Stimulated activated CD4-positive, alpha-beta T cell treated with anti-CD3 and anti-CD28 coated beads, Interleukin-12 subunit alpha, Interleukin-12 subunit beta, amount 100 ng/mL, for 48 hours (primary cell): Measurements from ENCODE around the gene PYM1.

Experiments used
- DNase-seq, 3 donors: peaks; one replicate each; pipeline ENCODE4 v3.0.0-alpha.2; 2020; ENCODE audit warnings: low read depth in 2 of 3, low spot score in 1 of 3

Gene PYM1

DNA sequence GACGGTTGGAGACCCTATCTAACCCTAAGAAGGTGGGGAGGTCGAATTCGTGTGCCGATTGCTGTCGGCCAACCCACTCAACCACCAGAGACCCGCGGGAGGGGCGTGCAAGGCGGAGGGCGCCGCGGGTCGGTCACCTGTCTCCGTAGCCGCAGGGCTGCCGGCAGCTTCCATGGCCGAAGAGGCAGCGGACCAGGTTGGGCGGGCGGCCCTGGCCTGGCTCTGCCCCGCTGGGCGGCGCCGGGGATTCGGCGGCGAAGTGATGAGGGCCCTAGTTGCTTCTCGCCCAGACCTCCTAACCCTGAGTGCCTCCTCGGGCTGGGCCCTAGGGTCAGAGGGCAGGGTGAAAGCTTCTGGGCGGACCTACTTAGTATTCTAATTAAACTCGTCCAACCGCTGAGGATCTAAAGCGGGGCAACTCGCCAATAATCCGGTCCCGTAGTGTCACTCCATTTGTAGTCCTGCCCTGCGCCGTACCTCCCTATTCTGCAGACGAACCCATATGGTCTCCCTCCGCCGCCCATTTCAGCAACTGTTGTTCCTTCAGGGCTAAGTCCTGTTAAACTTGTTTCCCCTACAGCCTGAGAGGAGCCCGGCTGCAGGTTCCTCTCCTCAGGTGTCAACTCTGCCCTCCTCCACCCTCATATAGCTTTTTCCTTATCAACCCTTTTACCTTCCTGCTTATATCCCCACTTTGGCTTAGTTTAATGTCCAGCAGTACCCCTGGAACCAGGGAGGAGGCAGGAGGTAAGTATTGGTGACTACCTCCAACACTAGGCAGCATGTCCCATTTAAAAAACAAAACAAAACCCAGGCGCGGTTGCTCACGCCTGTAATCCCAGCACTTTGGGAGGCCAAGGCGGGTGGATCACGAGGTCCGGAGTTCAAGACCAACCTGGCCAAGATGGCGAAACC lies at the start of gene PYM1:
Gene PYM1, minus strand, starts transcription at position 307 of the 915 bp plus-strand sequence. Its CDS starts 133 bp downstream, at position 174.
- peak in 2 of 3 donors; percentile 65 to 72 for DNase-seq

DNA sequence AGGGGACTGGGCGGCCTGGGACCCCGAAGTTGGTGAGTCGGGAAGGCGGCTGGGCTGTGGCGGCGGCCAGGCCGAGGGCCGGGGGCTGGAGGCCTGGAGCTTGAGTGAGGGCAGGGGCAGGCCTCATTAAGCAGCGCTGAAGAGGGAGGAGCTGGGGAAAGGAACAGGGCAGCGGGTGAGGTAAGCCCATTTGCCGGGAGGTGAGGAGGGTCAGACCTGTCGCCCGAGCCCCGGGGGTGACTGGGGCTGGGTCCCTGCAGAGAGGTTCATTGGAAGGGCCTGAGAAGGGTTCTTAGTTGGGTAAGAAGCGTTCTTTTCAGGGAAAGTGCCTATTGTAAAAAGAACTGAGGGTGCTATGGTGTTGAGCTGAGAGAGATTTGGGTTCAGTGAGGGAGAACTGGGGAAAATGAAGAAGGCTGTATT lies 46.6 kb upstream of the PYM1 start:
- DNase-seq: peak in 2 of 3 donors; percentile 12 to 19

DNA sequence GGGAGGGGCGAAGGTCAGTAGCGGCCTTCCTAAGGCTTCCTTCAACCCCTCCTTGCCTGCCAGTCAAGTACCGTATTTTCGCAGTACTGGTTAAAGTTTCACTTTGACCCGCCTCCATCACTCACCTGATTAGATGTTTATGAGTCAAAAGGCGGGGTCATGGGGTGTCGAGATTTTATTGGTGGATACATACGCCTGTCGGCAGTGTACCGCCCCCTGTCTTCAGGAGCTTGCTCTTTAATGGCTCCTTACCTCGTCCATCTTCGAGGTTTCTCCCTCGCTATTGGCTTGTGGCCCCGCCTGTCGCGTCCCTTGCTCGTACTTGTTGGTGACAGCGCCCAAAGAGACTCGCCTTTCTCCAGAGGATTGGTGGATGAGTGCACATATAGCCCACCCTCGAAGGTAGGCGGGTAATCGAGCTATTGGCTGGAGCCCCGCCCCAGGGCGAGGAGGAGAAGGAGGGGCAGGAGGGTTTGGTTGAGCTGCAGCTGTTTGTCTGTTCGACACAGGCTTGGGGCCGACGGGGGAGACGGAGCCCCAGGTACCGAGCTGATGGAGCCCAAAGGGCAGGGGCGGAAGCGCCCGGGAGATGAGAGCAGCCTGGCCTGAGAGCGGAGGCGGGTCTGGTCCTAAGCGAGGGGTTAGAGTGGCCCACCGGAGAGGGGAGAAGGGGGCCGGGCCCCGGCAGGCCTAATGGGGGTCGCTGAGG lies 46.1 kb upstream of the PYM1 start, which contains the start of gene RAB5B:
Gene RAB5B, plus strand, starts transcription at position 480 of the 709 bp plus-strand sequence. CDS start 12,883 bp downstream, outside the sequence.
- DNase-seq: peak; percentile 95 to 98 (median 96)

DNA sequence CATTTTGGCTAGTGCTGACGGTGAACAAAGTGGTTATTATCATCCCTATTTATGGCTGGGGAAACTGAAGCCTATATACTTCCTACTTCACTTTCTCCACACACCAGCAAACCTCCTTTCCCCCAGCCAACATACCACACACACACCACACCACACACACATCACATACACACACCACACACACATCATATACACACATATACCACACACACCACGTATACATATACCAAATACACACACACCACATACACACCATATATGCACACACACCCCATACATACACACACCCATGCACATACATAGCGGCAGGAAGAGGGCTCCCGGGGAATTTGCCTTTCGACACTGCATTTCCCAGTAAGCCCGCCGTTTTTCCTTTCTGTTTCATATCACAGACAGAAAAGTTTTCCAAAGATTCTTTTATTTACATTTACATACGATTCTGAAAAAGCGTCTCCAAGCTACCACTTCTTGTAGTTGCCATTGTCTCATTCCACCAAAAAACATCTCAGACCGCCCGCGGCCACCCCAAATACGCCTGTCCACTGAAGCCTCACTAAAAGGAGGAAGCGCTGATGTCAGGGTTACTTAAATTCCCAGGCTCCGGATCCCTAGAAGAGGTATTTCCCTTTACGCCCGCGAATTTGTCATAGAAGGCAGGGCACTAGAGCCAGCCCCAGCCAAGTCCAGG lies 45.4 kb upstream of the PYM1 start:
- DNase-seq: no peak

DNA sequence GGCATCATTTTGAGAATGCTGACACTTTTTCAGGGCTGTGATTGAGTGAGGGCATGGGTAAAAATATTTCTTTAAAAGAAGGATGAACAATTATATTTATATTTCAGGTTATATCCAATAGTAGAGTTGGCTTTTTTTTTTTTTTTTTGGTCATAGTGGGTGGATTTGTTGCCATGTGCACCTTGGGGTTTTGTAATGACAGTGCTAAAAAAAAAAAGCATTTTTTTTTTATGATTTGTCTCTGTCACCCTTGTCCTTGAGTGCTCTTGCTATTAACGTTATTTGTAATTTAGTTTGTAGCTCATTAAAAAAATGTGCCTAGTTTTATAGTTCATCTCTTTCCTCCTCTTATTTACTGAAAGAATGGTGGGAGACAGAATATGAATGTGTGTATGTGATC lies 44.8 kb upstream of the PYM1 start:
- DNase-seq: no peak

DNA sequence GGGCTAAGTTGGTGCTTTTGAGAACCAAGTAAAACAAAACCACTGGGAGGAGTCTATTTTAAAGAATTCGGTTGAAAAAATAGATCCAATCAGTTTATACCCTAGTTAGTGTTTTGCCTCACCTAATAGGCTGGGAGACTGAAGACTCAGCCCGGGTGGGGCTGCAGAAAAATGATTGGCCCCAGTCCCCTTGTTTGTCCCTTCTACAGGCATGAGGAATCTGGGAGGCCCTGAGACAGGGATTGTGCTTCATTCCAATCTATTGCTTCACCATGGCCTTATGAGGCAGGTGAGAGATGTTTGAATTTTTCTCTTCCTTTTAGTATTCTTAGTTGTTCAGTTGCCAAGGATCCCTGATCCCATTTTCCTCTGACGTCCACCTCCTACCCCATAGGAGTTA lies 44.3 kb upstream of the PYM1 start:
- no peak for DNase-seq

DNA sequence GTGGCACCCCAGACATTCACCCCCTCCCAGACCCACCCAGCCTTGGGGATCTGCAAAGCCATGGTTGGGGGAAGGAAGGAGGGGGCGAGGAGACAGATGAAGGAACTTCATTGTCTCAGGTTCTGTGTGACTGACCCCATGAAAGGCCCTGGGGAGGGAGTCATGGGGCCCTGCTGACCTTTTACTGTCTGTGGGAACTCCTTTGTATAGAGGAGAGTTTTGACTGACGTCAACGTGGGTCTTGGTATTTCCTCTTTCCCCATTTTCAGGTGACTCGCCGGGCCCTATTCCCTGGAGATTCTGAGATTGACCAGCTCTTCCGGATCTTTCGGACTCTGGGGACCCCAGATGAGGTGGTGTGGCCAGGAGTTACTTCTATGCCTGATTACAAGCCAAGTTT lies 43.1 kb upstream of the PYM1 start:
- DNase-seq: no peak

DNA sequence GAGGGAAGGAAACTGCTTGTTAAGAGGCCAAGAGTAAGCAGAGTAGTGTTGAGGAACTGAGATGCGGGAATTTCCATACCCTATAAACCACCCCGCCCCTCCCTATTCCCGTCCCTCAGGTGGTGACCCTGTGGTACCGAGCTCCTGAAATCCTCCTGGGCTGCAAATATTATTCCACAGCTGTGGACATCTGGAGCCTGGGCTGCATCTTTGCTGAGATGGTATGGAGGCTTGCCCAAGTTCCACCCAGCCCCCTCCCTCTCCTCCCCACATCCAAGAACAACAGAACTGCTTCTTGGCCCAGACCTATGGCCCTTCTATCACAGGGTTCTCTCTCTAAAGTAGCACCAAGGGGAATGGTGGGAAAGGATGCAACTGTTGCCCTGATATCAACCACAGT lies 41.7 kb upstream of the PYM1 start:
- DNase-seq: no peak

DNA sequence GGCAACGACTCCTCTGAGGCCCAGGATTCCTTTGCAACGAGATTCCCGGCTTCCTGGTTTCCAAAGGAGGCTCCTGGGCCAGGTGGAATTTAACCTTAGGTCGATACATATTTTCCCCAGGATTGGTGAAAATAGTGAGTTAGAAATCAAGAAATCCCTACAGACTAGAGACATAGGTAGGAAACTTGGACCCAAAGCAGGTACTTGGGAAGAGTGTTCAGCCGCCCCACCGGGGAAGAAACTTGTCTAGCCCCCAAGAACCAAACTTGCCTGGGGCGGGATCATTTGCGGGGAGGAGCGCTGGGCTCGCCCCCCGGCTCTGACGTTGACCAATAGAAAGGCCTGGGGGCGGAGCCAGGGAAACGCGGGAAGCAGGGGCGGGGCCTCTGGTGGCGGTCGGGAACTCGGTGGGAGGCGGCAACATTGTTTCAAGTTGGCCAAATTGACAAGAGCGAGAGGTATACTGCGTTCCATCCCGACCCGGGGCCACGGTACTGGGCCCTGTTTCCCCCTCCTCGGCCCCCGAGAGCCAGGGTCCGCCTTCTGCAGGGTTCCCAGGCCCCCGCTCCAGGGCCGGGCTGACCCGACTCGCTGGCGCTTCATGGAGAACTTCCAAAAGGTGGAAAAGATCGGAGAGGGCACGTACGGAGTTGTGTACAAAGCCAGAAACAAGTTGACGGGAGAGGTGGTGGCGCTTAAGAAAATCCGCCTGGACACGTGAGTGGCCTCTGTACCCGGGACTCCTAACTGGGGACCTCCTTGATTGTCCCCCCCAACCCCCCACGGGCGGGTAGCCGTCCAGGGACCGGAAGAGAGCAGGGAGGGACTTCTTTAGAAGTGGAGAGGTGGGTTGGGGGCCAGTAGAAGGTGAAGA lies 39.0 kb upstream of the PYM1 start, which contains the start of gene CDK2:
Gene CDK2, plus strand, starts transcription at position 423 of the 874 bp plus-strand sequence. Its CDS starts 179 bp downstream, at position 602.
- DNase-seq: peak; percentile 84 to 93 (median 89)

DNA sequence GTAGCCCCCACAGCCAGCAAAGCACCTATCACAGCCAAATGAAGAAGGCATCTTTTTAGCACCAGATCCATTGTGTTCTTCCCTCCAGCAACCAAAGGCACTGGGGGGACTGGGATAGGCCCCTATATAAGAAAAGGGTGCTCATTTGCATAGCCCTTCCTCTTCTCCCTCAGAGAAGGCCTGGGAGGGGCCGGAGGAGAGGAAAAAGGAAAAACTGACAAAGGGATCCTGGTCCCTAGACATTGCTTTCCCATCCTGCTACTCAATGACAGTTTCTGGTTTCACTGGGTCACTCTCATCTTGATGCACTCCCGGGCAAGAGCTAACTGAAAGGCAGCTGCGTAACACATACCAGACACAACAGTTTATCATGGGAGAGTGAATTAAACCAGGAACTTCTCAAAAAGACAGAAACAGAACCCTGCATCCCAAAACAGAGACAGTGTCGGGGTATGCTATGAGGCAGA lies 38.3 kb upstream of the PYM1 start, which contains the start of gene PMEL:
Gene PMEL, minus strand, starts transcription at position 102 of the 467 bp plus-strand sequence. Its CDS starts 31 bp downstream, at position 71.
- no peak for DNase-seq

DNA sequence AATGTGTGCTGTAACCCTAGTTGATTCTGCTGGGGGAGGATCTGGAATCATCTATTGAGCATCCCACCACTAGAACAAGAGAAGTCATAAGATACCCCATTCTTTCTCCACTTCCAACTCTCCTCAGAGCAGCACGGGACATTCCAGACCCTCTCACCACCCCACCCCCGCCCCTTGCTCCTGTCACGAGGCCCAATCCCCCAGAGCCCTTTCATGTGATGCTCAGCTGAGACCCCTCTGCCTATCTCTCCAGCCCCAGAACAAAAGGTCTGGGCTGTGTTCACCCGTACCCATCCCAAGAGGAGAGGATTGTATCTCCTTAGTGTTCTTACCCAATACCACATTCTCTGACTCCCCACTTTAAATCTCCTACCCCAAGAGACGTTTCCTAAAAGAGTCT lies 37.5 kb upstream of the PYM1 start:
- no peak for DNase-seq

DNA sequence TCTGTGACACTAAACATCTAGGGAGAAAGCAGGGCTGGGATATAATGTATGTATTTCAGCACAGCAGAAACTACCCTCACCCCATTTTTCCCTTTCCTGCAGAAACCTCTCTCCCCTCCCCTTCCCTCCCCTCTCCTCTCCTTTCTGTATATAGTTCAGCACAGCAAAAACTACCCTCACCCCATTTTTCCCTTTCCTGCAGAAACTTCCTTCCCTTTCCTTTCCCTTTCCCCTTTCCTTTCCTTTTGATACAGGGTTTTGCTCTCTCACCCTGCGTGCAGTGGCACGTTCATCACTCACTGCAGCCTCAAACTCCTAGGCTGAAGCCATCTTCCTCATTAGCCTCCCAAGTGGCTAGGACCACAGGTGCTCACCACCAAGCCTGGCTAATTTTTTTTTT lies 36.1 kb upstream of the PYM1 start:
- no peak for DNase-seq

DNA sequence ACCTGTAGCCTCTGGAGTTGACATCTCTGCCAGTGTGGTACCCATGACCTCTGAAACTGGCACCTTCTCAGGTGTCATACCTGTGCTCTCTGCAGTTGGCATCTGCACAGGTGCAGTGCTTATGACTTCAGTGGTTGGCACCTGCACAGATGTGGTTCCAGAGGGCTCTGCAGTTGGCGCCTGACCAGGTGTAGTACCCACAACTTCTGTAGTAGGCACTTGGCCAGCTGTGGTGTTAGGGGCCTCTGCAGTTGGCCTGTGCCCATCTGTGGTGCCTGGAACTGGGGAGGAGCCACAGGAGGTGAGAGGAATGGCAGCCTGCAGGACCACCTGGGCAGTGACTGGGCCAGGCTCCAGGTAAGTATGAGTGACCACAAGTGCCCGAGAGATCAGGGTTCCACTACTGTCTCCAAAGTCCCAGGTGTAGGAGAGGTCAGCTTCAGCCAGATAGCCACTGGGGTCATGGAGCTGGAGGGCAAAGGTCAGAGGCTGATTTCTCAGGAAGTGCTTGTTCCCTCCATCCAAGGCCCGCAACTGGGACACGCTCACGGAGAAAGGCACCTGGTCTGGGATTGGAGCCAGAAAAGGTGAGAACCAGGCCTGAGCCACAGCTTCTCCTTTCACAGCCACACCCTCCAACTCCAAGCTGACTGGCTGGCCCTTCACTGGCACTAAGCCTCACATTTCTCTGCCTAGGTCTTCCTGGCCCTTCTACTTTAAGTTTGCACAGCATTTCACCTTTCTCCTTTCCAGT lies 29.6 kb upstream of the PYM1 start:
- no peak for DNase-seq

DNA sequence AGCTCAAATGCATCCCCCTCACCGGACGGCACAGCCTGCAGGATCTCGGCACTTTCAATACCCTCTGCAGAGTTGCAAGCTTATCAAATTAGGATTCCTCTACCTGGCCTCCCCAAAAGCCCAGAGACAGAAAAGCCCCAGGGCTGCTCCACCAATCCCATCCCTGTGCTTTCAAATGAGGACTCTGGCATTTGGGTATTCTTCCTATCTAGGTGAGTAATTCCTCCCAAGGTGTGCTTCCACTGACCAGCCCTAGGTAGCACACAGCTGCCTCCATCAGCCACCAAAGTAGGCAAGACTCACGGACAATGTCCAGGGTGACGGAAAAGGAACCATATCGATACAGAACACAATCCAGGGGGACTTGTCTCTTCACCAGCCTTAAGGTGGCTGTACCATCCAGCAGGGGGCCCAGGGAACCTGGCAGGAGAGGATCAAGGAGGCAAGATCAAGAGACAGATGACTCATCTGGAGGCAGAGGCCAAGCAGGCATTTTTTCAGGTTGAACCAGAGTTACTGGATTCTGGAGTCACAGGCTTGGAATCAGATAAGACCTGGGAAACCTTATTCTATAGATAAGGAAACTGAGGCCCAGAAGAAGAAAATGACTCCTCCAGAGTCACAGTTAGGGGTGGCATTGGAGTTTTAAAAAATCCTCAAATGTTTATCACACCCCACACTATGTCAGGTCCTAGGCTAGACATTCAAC lies 28.3 kb upstream of the PYM1 start:
- peak in 1 of 3 donors; percentile 32 for DNase-seq

DNA sequence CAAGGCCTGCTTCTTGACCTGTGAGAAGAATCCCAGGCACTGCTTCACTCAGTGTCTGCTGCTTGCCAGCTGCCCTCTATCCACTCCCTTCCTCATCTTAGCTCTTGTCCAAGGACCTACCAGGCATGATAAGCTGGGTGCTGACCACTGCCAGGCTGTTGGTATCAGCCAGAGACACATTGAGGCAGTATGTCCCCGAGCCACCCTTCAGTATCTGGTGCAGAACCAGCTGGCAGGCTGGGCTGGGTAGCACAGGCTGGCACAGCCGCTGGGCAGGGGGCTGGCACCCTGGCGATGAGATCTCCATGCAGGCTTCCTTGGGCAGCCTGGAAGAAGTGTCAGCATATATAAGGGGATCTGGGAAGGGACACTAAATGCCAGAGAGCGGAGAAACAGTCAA lies 27.6 kb upstream of the PYM1 start:
- DNase-seq: no peak

DNA sequence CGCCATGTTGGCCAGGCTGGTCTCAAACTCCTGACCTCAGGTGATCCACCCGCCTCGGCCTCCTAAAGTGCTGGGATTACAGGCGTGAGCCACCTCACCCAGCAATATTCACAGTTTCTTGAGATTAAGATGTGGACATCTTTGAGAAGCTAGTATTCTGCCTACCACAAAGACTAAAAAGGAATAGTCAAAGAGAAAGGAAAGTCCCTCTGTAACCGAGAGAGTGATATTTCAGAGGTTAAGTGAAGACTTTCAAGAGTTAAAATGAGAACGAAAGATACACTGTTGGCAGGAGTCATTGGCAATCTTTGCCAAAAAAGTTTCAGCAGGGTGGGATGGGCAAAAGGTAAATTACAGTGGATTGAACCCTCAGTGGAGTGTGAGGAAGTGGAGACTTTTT lies 18.9 kb upstream of the PYM1 start:
- DNase-seq: no peak

DNA sequence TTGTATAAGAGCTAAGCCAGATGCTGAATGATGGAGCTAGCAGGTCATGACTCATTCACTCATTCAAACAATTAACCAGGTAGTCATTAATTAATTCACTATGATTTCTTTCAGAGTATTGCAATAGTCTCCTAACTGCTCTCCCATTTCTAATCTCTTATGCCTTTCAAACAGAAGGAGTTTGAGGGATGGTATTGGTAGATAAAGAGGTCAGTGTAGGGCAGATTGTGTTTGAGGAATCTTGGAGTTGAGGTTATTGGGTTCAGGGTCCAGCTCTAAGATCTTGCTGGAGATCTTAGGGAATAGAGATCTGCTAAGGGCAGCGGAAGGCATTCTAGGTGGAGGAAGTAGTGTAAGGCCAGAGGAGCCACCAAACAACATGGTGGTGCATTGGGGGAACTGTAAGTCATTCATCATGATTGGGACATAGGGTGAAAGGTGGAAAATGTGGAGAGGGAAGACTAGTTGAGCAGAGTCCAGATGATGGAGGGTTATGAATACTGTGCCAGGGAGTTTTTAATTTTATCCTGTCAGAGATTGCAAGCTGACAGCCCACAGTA lies 15.0 kb upstream of the PYM1 start:
- DNase-seq: no peak

DNA sequence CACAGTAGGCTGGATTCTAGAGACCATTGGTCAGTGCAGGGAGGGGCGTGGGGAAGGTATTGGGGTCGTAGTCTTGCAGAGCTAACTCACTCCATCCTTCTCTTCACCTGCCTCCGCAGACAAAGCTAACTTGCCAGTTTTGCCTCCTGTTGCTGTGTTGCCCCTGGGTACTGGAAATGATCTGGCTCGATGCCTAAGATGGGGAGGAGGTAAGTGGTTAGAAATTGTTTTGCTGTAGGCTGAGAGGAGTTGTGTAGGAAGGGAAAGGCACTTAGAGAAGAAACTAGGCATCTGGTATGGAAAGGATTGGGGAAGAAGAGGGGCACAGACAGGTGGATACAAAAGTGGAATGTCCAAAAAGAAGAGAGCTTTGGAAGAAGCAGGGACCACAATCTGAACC lies 14.4 kb upstream of the PYM1 start:
- DNase-seq: no peak
